Lower lobe of right lung (tissue), 2 donors: ENCODE data around the gene TMEM87A. TPM values are rescaled to one million over a fixed set of nuclear protein-coding genes. Genes with fewer than 3 reads are reported as not detected.
A peak's percentile ranks its signal among the peaks of the same experiment; 100 is the strongest.

Experiments used
- ATAC-seq, 2 donors: fragments of 200-7000 bp; cut with Tn5 transposase; one replicate each; pipeline ENCODE4 v1.9.1; 2020 to 2022; ENCODE audit warnings: mild to moderate bottlenecking in 2 of 2, moderate library complexity in 2 of 2
- DNase-seq: peaks from one replicate; pipeline ENCODE4 v3.0.0-alpha.2; 2020
- H3K27ac ChIP-seq: fragments of 200-600 bp; one replicate; pipeline ENCODE4 v1.8.0; 2022
- H3K27me3 ChIP-seq: fragments of 200-600 bp; one replicate; pipeline ENCODE4 v1.8.0; 2022; ENCODE audit warnings: low read depth
- H3K36me3 ChIP-seq: fragments of 200-600 bp; one replicate; pipeline ENCODE4 v1.8.0; 2022; ENCODE audit warnings: mild to moderate bottlenecking
- H3K4me1 ChIP-seq: fragments of 200-600 bp; one replicate; pipeline ENCODE4 v1.8.0; 2022
- H3K4me3 ChIP-seq: fragments of 200-600 bp; one replicate; pipeline ENCODE4 v1.8.0; 2022; ENCODE audit warnings: mild to moderate bottlenecking
- H3K9me3 ChIP-seq: fragments of 200-600 bp; one replicate; pipeline ENCODE4 v1.8.0; 2022
- intact Hi-C: fragments of 100-400 bp; cut with DNase I; formaldehyde crosslinking; loops from one replicate; pipeline ENCODE4 v1.11.0; 2022
- total RNA-seq: library from RNA; stranded (reverse); fragmentation: NEBNext Ultra II Directional; extraction: Animal tissue kit (Norgen Biotek cat#: 25700); gene quantifications from one replicate; pipeline ENCODE4 v1.2.1, GENCODE V29; 2021
- TF ChIP-seq, protein P1 (sequence below): fragments of 200-600 bp; IDR thresholded peaks from one replicate; pipeline ENCODE4 v1.8.0; 2022; ENCODE audit warnings: antibody characterized with exemption, mild to moderate bottlenecking
- donor health status: DM: no; HTN: yes; CAD: no; lungs with severe emphysema.

Gene TMEM87A
- total RNA-seq, 1 donor from 2014 or later = 129 TPM

DNA sequence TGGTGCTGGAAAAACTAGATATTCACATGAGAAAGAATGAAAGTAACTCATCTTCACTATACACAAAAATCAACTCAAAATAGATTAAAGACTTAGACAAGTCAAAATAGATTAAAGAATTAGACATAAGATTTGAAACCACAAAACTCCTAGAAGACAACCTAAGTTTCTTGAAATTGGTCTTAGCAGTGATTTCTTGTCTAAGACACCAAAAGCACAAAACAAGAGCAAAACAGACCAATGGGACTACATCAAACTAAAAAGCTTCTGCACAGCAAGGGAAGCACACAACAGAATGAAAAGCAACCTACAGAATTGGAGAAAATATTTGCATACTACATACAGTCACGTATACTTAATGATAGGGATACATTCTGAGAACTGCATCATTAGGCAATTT, 58.6 kb downstream of the TMEM87A start:
- intact Hi-C loops = no loop called here

DNA sequence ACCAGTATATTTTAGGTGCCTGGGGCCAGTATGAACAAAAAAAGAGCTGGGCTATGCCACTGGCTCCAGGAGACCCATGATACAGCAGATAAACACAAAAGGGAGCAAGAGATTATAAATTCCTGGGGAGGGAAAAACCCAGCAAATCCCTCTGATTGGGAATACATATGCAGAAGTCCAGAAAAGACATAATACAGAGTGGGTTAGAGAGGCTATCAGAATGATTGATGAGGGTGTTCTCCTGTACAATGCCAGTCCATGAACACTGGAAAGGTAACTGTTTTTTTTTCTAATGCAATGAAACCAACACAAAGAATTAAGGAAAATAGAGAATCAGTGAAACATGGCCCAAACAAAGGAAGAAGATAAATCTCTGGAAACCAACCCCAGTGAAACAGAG, 59.7 kb downstream of the TMEM87A start:
- Histone ChIP-seq H3K4me3 (no peak overlapping the region), H3K36me3 (peaks cover 87% of the 10 kb centered on the region), H3K9me3 (no peaks in the 10 kb centered on the region), H3K27ac (no peak overlapping the region), H3K27me3 (no peaks in the 10 kb centered on the region), H3K4me1 (peaks cover 22% of the 10 kb centered on the region)
- DNase-seq = no peak
- ATAC-seq = no peak
- intact Hi-C loops = no loop called here
- TF ChIP-seq, protein P1, sequence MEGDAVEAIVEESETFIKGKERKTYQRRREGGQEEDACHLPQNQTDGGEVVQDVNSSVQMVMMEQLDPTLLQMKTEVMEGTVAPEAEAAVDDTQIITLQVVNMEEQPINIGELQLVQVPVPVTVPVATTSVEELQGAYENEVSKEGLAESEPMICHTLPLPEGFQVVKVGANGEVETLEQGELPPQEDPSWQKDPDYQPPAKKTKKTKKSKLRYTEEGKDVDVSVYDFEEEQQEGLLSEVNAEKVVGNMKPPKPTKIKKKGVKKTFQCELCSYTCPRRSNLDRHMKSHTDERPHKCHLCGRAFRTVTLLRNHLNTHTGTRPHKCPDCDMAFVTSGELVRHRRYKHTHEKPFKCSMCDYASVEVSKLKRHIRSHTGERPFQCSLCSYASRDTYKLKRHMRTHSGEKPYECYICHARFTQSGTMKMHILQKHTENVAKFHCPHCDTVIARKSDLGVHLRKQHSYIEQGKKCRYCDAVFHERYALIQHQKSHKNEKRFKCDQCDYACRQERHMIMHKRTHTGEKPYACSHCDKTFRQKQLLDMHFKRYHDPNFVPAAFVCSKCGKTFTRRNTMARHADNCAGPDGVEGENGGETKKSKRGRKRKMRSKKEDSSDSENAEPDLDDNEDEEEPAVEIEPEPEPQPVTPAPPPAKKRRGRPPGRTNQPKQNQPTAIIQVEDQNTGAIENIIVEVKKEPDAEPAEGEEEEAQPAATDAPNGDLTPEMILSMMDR = no peak

More for the DNA sequence above, 58.6 kb downstream of the TMEM87A start:
- TF ChIP-seq, protein P1 = no peak
- ATAC-seq = no peak
- Histone ChIP-seq H3K27me3 (no peaks in the 10 kb centered on the region), H3K4me1 (peaks cover 17% of the 10 kb centered on the region), H3K27ac (no peak overlapping the region), H3K9me3 (no peaks in the 10 kb centered on the region), H3K4me3 (no peak overlapping the region), H3K36me3 (peaks cover 97% of the 10 kb centered on the region)
- DNase-seq = no peak

- H3K4me1 ChIP-seq = peaks cover 40% of the 10 kb centered on the region
- DNase-seq = no peak
- intact Hi-C loops = no loop called here
- ATAC-seq = peak; percentile 80 to 82
- no peaks in the 10 kb centered on the region for H3K9me3 ChIP-seq
- TF ChIP-seq, protein P1 = no peak
- H3K4me3 ChIP-seq = no peak overlapping the region
- no peaks in the 10 kb centered on the region for H3K27me3 ChIP-seq
- H3K27ac ChIP-seq = no peak overlapping the region
- H3K36me3 ChIP-seq = peaks cover 59% of the 10 kb centered on the region
Measured at GRCh38 chr15:42210696-42211095, 62.5 kb downstream of the TMEM87A start.

- Histone ChIP-seq H3K4me1 (peaks cover 47% of the 10 kb centered on the region), H3K9me3 (no peaks in the 10 kb centered on the region), H3K4me3 (peak within 1 kb of the TSS; percentile 86), H3K27me3 (no peaks in the 10 kb centered on the region), H3K36me3 (peaks cover 37% of the 10 kb centered on the region), H3K27ac (peak within 1 kb of the TSS; percentile 90)
- intact Hi-C loops = no loop called here
- peak; percentile 95 to 97 for ATAC-seq
- DNase-seq = peak; percentile 92
- TF ChIP-seq, protein P1 = no peak
Measured at GRCh38 chr15:42207674-42208579, 65.3 kb downstream of the TMEM87A start, which contains the start of gene VPS39. Gene VPS39, minus strand, starts transcription at chr15:42208304. Its CDS starts 151 bp downstream, at chr15:42208153.

DNA sequence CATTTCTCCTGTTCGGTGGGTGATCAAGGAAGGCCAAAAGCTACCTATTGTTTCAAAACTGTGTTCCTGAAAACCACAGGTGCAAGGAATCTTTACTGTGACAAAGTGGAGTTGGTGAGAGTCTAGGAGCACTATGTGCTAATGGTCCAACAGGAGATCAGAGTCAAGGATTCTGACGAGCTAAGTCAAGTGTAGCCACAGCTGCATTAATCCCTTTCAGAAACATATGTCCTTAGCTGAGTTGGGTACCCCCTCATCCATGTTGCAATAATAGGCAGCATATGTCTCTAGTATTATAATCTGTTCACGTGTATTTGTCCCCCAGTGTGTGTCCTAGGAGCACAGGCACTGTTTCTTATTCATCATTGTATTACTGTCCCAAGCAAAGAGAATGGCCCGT, 66.8 kb downstream of the TMEM87A start:
- Histone ChIP-seq H3K9me3 (no peaks in the 10 kb centered on the region), H3K4me1 (peaks cover 41% of the 10 kb centered on the region), H3K4me3 (no peak overlapping the region), H3K36me3 (peaks cover 28% of the 10 kb centered on the region), H3K27ac (no peak overlapping the region), H3K27me3 (no peaks in the 10 kb centered on the region)
- intact Hi-C loops = no loop called here
- no peak for DNase-seq
- TF ChIP-seq, protein P1 = no peak
- no peak for ATAC-seq
